HK-2 (cell line): ENCODE data around the gene BTBD6.

Source experiments
- DNase-seq: peaks from one replicate; pipeline ENCODE4 v3.0.0-alpha.2; 2018; ENCODE audit not compliant: unreplicated experiment

Gene BTBD6

DNA sequence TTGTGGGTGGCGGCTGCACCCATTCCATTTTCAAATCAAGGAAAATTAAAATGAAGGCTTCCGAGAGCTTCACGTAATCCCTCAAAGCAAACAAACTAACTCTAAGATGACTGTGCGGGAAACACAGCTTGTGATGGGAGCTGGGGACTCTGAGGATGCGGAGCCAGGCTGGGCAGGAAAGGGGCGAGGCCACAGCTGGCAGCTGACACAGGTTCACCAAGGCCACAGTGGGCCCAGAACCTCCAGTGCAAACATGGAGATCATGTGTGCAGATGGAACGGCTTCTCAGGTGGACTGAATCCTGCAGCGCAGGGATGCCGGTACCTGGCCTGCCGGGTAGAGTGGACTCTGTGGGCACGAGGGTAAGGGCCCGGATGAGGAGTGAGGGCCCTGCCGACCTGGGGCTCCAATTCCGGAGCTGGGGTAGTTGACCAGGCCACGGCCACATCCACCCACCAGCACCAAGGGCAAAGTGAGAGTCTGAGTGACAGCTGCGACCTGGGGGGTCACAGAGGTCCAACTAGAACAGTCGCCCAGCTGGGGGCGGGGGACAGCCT, 19.2 kb upstream of the BTBD6 start:
- no peak for DNase-seq

DNA sequence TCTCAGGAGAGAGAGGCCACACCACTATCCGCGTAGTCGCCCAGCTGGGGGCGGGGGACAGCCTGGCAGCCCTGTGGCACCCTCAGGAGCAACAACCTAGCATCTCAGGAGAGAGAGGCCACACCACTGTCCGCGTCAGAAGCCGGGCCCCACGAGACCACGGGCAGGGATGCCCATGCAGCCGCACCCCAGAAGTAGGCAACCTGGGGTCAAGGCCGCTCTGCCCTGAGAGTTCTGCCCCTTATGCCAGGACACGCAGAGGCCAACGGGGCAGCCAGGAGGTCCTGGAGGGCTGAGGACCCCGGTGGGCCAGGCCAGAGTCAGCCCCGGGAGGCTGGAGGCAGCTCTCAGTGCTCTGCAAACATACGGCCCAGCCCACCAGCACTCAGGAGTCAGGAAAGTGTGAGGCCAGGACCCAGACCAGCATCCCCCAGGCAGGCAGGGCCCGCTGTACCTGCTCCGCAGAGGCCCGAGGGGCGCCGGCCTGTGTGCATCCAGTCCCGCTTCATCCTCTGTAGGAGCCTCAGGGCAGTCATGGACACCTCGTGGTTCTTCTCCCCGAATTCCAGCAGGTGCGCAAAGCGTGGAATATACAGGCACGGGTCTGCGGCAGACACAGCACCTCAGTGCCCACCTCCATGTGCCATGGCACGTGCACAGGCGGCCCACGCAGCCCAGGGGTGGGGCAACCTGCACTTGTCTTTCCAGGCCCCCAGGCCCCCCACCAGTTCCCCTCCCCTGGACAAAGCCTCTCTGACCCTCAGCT, 7.3 kb upstream of the BTBD6 start:
- DNase-seq = no peak

DNA sequence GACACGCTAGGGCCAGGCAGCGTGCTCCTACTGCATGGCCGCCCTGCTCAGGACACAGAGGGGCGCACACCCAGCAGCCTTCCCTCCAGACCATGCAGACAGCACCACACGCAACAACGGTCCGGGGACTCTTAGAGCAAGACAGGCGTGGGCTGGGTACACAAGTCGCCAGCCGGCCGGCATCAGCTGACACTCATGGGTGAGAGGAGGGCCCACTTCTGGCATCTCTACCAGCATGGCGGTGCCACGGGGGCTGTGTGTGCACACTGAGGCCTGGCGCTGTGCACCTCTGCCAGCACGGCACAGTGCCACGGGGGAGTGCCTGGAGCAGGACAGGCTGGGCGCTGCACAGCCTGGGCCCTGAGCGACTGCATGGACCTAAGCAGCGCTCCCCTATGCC, 6.7 kb upstream of the BTBD6 start:
- DNase-seq = no peak

DNA sequence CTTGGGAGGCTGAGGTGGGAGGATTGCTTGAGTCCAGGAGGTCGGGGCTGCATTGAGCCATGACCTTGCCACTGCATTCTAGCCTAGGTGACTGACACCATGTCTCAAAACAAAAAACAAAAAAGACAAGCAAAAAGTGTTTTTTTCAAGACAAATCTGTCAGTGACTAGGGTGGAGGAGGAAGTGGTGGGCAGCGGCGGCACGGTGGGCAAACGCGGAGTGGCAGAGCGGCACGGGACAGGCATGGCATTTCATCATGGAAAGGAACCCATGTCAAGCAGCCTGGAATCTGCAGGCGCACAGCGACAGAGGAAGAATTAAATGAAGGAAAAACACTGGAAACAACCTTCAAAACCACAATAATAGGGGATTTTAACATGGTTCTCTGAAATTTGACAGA, 4.0 kb upstream of the BTBD6 start:
- DNase-seq = no peak

DNA sequence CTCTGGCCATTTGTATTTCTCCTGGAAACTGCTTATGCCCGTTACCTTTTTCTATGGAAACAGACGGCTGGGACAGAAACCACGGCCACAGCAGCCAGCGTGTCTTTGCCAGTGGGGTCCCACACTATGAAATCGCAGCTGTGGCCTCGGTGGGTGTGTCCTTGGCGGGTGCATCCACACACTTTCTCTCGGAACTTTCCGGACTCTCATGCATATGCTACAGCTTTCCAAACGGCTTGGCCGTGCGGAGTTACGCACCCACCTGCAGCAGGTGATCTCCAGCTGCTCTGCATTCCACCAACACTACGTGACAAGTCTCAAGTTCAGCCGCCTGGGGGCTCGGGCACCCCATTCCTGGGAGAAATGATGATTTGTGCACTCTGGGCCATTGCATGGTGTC, 1.3 kb upstream of the BTBD6 start:
- DNase-seq = no peak

DNA sequence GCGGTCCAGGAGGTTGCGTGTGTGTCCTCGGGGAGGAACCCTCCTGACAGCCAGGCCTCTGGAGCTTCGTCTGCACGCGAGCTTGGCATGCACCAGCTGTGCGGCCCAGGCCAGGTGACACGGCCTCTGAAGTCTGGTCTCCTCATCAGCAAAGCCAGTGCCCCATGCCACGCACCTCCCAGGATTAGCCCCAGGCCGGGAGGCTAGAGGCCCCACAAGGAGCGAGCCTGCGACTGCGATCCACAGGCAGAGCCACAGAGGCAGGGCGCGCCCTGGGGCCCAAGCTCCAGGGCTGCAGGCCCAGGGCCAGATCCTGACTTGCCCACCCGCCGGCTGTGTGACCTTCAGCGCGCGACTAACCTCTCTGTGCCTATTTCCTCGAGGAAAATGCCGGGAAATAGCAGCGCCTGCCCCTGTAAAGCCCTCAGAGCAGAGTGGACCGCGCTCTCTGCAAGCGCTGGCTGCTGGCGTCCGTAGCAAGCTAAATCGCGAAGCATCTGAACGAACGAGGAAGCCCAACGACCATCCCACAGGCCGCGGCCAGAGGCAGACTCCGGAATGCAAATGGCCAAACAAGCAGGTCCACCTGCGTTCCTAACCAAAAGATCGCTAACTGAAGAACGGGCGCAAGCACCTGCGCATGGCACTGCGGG, 492 bp upstream of the BTBD6 start:
- DNase-seq = no peak

DNA sequence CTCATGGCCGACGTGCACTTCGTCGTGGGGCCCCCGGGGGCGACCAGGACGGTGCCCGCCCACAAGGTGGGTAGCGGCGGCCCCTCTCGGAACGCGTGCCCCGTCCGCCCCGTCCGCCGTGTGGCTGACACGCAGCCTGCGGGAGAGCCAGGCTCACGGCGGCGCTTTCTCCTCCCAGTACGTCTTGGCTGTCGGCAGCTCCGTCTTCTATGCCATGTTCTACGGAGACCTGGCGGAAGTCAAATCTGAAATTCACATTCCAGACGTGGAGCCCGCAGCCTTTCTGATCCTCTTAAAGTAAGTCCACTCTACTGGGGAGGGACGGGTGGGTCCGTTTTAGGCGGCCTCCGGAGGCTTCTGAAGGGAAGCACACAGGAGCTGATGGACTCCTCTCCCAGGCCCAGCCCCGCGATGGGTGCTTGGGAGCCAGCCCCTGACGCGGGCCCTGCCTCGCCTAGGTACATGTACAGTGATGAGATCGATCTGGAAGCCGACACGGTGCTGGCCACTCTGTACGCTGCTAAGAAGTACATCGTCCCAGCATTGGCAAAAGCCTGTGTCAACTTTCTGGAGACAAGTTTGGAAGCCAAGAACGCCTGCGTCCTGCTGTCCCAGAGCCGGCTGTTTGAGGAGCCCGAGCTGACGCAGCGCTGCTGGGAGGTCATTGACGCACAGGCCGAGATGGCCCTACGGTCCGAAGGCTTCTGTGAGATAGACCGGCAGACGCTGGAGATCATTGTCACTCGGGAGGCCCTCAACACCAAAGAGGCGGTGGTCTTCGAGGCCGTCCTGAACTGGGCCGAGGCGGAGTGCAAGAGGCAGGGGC, 1.1 kb downstream of the BTBD6 start:
- DNase-seq = no peak

DNA sequence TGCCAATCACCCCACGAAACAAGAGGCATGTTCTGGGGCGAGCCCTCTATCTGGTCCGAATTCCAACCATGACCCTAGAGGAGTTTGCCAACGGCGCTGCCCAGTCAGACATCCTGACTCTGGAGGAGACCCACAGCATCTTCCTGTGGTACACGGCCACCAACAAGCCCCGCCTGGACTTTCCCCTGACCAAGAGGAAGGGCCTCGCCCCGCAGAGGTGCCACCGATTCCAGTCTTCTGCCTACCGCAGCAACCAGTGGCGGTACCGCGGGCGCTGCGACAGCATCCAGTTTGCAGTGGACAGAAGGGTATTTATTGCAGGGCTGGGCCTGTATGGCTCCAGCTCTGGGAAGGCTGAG, 1.7 kb downstream of the BTBD6 start:
- no peak for DNase-seq

DNA sequence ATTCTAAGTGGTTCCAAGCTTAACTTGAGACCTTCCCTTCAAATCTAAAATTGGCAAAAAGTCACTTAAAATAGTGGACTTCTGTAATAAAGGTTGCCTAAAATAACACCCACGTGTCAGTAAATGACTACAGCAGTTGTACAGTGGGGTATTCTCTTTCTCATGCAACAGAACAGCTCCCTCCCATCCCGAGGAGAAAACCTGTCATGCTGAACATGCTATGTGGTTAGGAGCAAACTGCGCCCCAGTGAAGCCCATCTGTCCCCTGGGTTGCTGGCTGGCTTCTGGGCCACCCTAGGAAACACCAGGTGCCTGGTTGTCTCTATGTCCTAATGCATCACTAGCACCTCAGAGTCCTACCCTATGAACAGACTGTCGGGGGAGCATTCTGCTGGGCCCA, 2.7 kb downstream of the BTBD6 start:
- no peak for DNase-seq

DNA sequence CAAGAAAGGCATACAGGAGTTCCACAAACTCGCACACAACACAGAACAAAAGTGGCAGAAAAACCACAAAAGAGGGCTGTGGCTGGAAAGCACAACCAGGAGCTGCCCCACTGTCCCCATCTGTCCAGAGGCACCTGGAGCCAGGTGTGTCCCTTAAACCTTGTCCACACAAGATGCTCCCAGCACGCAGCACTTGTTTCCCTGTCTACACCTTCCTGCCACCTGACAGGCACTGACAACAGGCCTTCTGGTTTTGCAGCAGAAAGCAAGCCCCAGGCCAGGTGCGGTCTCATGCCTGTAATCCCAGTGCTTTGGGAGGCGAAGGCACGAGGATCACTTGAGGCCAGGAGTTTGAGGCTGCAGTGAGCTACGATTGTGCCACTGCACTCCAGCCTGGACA, 3.6 kb downstream of the BTBD6 start:
- DNase-seq = no peak

DNA sequence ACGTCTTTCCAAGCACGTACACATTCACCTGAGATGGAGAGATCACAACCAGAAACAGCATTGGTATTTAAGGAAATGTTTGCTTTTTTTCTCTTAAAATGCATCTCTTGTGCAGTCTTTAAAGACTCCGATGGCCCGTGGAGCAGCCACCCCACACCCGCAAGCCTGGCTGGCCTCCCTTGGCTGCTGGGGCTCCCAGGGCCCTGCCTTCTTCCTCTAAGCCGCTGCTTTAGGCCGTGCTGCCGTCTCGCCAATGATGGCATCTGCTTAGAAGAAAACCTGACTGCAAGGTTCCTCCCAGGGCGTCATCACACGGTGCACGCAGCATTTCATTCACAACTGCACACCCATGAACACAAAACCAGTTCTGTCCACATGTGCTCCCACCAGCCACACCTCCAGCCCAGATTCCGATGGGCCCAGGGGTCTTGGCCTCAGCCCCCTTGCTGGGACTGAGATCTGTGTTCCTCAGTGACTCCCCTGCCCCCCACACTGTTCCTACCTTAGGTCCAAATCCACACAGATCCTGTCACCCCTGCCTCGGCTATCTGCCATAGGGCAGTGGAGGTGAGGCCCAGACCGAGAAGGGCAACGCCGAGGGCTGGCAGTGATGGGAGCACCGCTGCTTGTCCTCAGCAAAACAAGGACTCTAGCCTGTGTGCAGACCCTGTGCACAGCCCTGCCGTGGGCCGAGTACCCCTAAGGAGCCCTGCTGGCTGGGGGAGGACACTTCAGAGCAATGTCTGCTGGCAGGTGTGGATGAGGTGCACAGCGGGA, 4.4 kb downstream of the BTBD6 start:
- DNase-seq = no peak

DNA sequence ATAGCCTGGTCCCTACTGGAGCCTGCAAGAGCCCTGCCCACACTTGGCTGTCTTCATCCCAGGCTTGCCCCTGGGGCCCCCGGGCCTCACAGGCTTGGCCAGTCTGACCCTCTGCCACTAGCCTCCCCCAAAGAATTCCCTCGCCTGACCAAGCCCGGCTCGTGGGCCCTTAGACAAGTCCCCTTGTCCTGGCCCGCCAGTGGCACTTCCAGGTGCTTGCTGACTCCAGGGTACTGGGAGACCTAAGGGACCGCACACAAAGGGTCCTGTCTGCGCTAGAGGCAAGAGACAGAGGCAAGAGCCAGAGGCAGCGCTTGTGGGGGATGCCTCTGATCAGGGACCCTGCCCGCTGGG, 5.0 kb downstream of the BTBD6 start:
- no peak for DNase-seq

DNA sequence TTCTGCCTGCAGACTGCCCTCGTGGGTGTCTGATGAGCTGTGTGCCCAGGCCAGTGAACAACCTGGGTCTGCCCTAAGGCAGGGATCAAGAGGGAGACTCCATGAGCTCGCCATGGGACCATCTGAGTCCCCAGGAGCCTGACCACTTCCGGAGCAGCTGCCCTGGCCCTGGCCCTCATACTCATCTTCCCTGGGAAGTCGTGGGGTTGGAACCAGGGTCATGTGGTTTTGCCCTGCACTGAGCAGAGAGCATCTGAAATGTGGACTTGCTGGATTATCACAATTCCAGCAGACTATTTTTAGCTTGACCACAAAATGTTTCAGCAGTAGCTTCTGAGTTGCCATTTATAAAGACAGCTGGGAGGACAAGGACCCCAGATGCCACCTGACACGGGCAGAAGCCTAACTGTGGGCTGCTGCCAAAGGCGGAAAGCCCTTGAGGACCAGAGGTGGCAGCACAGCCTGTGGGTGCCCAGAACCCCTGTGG, 6.7 kb downstream of the BTBD6 start:
- DNase-seq = peak; percentile 39

DNA sequence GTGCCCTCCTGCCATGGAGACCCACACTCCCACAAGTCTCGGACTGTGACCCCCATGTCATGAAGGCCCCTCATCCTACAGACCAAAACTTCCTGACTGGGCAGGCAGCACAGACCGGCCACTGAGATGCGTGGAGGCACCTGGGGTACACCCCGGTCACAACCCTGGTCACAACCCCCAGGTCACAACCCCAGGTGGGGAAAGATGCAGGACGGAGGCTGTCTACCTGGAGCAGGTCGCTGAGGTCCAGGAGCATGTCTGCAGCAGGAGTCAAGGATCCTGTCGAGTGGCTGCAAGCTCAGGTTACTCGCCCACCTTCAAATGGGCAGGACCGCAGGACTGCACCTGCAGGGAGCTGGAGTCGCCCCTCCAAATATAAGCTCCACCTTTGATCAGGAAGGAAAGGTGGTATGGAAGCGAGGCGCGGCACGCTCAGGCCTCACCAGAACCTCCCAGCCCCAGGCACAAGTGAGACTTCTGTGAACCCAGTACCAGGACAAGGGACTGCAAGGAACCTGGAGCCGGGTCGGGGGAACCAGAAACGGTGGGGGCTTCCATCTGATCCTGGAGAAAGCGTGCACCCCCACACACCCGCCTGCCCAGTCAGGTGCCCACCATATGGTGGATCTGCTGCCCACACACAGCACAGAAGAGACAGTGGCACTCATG, 8.1 kb downstream of the BTBD6 start:
- DNase-seq = no peak

DNA sequence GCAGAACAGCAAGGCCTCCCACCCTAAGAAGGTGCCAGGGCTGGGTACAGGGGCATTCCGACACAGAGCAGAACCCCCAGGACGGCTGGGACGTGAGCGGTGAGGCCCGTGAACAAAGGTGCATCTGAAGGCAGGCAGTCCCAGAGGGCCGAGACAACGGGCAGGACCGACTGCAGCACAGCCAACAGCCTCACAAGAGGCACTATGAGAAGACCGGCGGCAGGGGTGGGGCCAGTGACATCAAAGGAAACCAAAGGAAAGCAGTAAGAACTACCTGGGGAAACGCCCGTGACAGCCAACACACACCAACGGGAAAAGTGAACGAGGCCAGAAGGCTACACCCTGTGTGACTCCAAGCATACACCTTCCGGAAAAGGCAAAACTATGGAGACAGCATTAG, 9.1 kb downstream of the BTBD6 start:
- no peak for DNase-seq

DNA sequence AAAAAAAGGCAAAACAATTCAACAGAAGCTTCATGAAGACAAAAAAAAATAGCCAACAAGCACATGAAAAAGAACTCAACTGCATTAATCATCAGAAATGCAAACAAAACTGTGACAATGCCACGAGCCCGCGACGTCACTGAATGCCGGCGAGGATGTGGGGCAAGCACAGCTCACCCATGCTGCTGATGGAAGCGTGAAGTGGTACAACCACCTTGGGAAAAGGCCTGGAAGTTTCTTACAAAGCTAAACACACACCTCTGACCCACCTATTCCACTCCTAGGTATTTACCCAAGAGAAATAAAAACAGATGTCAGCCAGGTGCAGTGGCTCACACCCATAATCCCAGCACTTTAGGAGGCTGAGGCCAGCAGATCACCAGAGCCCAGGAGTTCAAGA, 10.5 kb downstream of the BTBD6 start:
- no peak for DNase-seq

DNA sequence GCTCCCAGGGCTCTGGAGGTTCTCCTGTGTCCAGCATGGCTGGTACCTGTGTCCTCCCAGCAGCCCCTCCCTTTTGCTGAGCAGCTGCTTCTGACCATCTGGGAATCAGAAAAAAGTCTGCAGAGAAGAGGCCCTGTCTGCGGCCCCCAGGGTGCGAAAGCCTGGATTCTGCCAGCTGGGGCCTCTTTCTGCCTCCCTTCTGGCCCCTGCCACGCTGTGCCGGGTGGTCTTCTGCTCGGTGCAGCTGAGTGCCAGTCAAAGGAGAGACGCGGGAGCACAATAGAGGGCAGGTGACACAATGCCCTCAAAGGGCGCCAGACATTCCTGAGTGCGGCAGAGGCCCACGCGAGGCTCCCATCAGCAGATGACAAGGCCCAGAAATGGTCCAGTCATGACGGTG, 12.6 kb downstream of the BTBD6 start:
- no peak for DNase-seq

DNA sequence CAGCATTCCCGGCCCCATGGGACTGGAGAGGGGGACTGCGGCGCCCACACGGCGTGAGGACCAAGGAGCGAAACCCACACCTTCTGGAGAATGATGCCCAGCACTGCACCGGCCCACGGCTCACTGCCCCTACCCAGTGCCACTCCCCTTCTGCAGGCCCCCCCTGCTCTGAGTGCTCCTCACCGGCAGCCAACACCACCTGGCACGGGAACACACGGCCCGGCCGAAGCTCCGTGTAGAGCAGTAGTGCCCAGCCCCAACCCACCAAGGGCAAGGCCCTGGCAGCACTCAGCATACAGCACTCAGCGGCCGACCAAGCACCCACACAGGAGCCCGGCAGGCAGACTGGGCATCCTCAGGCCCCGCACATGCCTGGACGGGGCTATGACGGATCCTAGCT, 13.4 kb downstream of the BTBD6 start:
- DNase-seq = no peak

DNA sequence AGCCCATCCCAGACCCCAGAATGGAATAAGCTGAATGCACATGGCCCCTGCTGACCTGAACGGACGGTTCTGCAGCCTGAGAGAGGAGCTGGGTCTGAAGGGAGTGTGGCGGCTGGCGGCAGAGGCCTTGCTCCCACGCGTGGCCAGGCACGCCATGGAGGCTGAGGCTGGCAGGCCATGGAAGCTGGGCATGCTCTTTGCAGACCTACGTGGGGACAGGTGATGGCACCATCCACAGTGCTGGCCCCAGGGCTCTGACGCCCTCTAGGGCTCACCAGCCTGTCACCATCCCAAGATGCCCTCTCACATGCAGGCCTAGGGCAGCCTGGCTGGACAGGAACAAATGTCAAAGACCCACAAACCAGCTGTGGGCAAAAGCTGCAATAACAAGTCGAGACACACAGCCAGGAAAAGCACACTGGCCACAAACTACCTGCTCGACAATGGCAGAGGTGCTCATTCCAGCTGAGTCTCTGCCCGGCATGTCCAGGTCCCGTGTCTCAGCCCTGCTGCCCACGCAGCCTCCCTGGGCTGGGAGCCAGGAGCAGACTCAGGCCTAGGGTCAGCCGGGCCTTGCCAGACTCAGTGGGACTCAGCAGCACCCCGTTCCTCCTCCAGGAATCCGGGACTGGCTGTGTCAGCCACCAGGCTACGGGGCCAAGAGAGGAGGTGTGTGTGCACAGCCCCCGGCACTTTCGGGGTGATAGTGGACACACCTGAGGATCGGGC, 19.7 kb downstream of the BTBD6 start:
- DNase-seq = no peak

DNA sequence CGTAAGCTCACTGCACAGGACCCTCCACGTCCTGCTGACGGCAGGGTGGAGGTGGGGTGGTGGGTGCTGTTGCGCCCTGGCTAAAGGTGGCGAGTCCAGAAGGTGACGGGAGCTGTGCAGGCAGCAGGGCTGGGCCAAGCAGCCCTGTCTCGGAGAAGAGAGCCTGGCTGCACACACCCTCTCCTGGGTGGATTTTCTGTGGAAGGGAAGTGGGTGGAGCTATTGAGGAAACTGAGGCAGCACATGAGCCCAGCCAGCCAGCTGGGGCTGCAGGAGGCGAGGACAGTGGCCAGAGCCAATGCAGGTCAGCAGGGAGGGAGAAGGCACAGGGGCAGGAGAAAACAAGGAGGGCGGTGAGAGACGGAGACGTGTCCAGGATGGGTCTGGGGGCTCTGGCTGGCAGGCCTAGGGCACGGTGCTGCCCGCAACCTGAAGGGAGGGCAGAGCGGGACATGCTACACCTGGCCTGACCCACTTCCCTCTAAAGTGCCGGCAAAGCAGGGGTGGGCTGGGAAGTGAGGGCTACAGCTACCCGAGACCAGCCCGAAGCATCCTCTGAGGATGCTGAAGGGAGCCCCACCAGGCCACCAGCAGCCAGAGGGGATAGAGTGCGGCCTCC, 20.5 kb downstream of the BTBD6 start:
- no peak for DNase-seq
